GM18505 (cell line): ENCODE data around the gene WARS2.
"Not testable (repeated sequence)": the region's sequence is repeated elsewhere in the genome, so short reads cannot be mapped to it uniquely, and the experiment has no call there.

Experiments
- ATAC-seq: cut with Tn5 transposase; IDR thresholded peaks from one replicate; pipeline ENCODE4 v1.9.1; 2021; ENCODE audit not compliant: unreplicated experiment
- POLR2A ChIP-seq: IDR thresholded peaks from 4 replicates; pipeline ENCODE4 v1.6.1; 2011; ENCODE audit warnings: borderline replicate concordance; ENCODE audit not compliant: insufficient read depth, insufficient read length; ENCODE audit errors: extremely low read depth

Gene WARS2

GRCh38 chr1:119150150-119150549 lies 9.7 kb upstream of the WARS2 start:
- no peak for TF ChIP-seq POLR2A
- ATAC-seq: no peak

GRCh38 chr1:119147661-119148090 lies 7.2 kb upstream of the WARS2 start:
- TF ChIP-seq POLR2A: no peak
- no peak for ATAC-seq

GRCh38 chr1:119146466-119146865 lies 6.0 kb upstream of the WARS2 start:
- TF ChIP-seq POLR2A: no peak
- no peak for ATAC-seq

- ATAC-seq: no peak
- no peak for TF ChIP-seq POLR2A
Observed at GRCh38 chr1:119144813-119145212, 4.4 kb upstream of the WARS2 start.

- TF ChIP-seq POLR2A: no peak
- no peak for ATAC-seq
Observed at GRCh38 chr1:119143706-119144105, 3.3 kb upstream of the WARS2 start.

GRCh38 chr1:119141660-119142059 lies 1.2 kb upstream of the WARS2 start:
- no peak for ATAC-seq
- no peak for TF ChIP-seq POLR2A

- no peak for ATAC-seq
- no peak for TF ChIP-seq POLR2A
Observed at GRCh38 chr1:119141020-119141424, 569 bp upstream of the WARS2 start.

GRCh38 chr1:119139857-119140176 lies 636 bp downstream of the WARS2 start:
- no peak for TF ChIP-seq POLR2A
- peak; percentile 28 for ATAC-seq

- no peak for ATAC-seq
- no peak for TF ChIP-seq POLR2A
Observed at GRCh38 chr1:119139403-119139802, 1.1 kb downstream of the WARS2 start.

- no peak for TF ChIP-seq POLR2A
Observed at GRCh38 chr1:119136401-119136800, 4.1 kb downstream of the WARS2 start.

GRCh38 chr1:119133987-119134386 lies 6.5 kb downstream of the WARS2 start:
- ATAC-seq: no peak
- no peak for TF ChIP-seq POLR2A

More at GRCh38 chr1:119136401-119136800, 4.1 kb downstream of the WARS2 start:
- no peak for ATAC-seq

- no peak for ATAC-seq
- no peak for TF ChIP-seq POLR2A
Observed at GRCh38 chr1:119132179-119132578, 8.3 kb downstream of the WARS2 start.

GRCh38 chr1:119125874-119126273 lies 14.6 kb downstream of the WARS2 start:
- no peak for ATAC-seq
- TF ChIP-seq POLR2A: no peak

- no peak for ATAC-seq
- no peak for TF ChIP-seq POLR2A
Observed at GRCh38 chr1:119124764-119125163, 15.7 kb downstream of the WARS2 start.

- not testable (repeated sequence) for ATAC-seq
Observed at GRCh38 chr1:119121872-119122271, 18.6 kb downstream of the WARS2 start.

GRCh38 chr1:119116725-119117124 lies 23.7 kb downstream of the WARS2 start:
- ATAC-seq: no peak
- TF ChIP-seq POLR2A: no peak

GRCh38 chr1:119115736-119116135 lies 24.7 kb downstream of the WARS2 start:
- no peak for TF ChIP-seq POLR2A
- no peak for ATAC-seq

GRCh38 chr1:119115311-119115710 lies 25.1 kb downstream of the WARS2 start:
- no peak for ATAC-seq

More at GRCh38 chr1:119115311-119115710, 25.1 kb downstream of the WARS2 start:
- no peak for TF ChIP-seq POLR2A
